ENCODE results near the gene C20orf202.

C20orf202 gene

DNA sequence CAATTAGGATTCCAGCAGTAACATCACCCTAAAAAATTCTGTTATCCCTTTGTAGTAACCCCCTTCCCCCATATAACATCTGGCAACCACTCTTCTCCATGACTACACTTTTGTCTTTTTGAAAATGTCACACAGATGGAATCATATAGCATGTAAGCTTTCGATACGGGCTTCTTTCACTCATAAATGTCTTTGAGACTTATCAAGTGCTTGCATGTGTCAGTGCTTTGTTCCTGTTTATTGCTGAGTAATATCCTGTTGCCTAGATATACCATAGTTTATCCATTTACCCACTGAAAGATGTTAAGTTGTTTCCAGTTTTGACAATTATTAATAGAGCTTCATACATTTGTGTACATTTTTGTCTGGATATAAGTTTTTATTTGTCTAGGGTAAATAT, 52.4 kb downstream of the C20orf202 start:
- no peak for DNase-seq
